Astrocyte (in vitro differentiated cells and primary cell): ENCODE results near the gene DPCD. TPM values are rescaled to one million over a fixed set of nuclear protein-coding genes. Genes with fewer than 3 reads are reported as not detected.

ENCODE experiments used
- DNase-seq: peaks from one replicate; pipeline ENCODE4 v3.0.0-alpha.2; 2010; ENCODE audit warnings: low read depth
- FAIRE-seq: peaks from 2 replicates; lab custom pipeline; 2011; peaks lifted over from hg19 to GRCh38; lab: Jason Lieb, UNC
- H2AFZ ChIP-seq: 2 replicates; pipeline ENCODE4 v1.6.0; 2012; ENCODE audit warnings: low read depth, low read length, inconsistent platforms
- H3K27ac ChIP-seq: 2 replicates; pipeline ENCODE4 v1.5.1; 2011; ENCODE audit warnings: low read depth, low read length, inconsistent platforms
- H3K27me3 ChIP-seq: 2 replicates; pipeline ENCODE4 v1.6.0; 2011; ENCODE audit warnings: low read length, inconsistent platforms; ENCODE audit not compliant: insufficient read depth
- H3K36me3 ChIP-seq: 2 replicates; pipeline ENCODE4 v1.5.1; 2011; ENCODE audit warnings: low read length, inconsistent platforms; ENCODE audit not compliant: insufficient read depth
- H3K4me1 ChIP-seq: 2 replicates; pipeline ENCODE4 v1.5.1; 2011; ENCODE audit warnings: low read length, inconsistent platforms; ENCODE audit not compliant: insufficient read depth
- H3K4me2 ChIP-seq: 2 replicates; pipeline ENCODE4 v1.6.0; 2012; ENCODE audit warnings: low read length, inconsistent platforms
- H3K4me3 ChIP-seq: 2 replicates; pipeline ENCODE4 v1.5.1; 2011; ENCODE audit warnings: low read depth, mild to moderate bottlenecking, low read length, inconsistent platforms; ENCODE audit not compliant: insufficient read depth
- H3K79me2 ChIP-seq: 2 replicates; pipeline ENCODE4 v1.6.0; 2012; ENCODE audit warnings: mild to moderate bottlenecking, low read length, inconsistent platforms; ENCODE audit not compliant: insufficient read depth
- H3K9ac ChIP-seq: 2 replicates; pipeline ENCODE4 v1.6.0; 2012; ENCODE audit warnings: mild to moderate bottlenecking, low read length, inconsistent platforms
- H3K9me3 ChIP-seq: 2 replicates; pipeline ENCODE4 v1.5.1; 2012; ENCODE audit warnings: low read depth, mild to moderate bottlenecking, low read length, inconsistent platforms; ENCODE audit not compliant: insufficient read depth
- H4K20me1 ChIP-seq: 2 replicates; pipeline ENCODE4 v1.6.0; 2012; ENCODE audit warnings: low read length, inconsistent platforms; ENCODE audit not compliant: insufficient read depth
- H3K27ac Mint-ChIP-seq: one replicate; pipeline ENCODE4 v1.8.0; 2021; ENCODE audit warnings: mild to moderate bottlenecking, mixed read lengths; ENCODE audit not compliant: unreplicated experiment
- H3K27me3 Mint-ChIP-seq: one replicate; pipeline ENCODE4 v1.8.0; 2021; ENCODE audit warnings: low read depth, mixed read lengths; ENCODE audit not compliant: unreplicated experiment
- H3K36me3 Mint-ChIP-seq: one replicate; pipeline ENCODE4 v1.8.0; 2021; ENCODE audit warnings: low read depth, mixed read lengths; ENCODE audit not compliant: unreplicated experiment
- H3K4me1 Mint-ChIP-seq: one replicate; pipeline ENCODE4 v1.8.0; 2021; ENCODE audit warnings: low read depth, mixed read lengths; ENCODE audit not compliant: unreplicated experiment
- H3K4me3 Mint-ChIP-seq: one replicate; pipeline ENCODE4 v1.8.0; 2021; ENCODE audit warnings: mild to moderate bottlenecking, moderate library complexity, mixed read lengths; ENCODE audit not compliant: unreplicated experiment
- H3K9me3 Mint-ChIP-seq: one replicate; pipeline ENCODE4 v1.8.0; 2021; ENCODE audit warnings: mild to moderate bottlenecking, mixed read lengths; ENCODE audit not compliant: unreplicated experiment
- CTCF ChIP-seq: IDR thresholded peaks from 2 replicates; pipeline ENCODE4 v1.5.1; 2011; ENCODE audit warnings: low read depth, mild to moderate bottlenecking, inconsistent platforms, low read length, moderate library complexity; ENCODE audit not compliant: insufficient read depth
- EZH2 ChIP-seq: IDR thresholded peaks from 2 replicates; pipeline ENCODE4 v1.6.1; 2012; ENCODE audit warnings: mild to moderate bottlenecking, low read length, inconsistent platforms; ENCODE audit not compliant: insufficient read depth
- total RNA-seq: library from RNA; stranded (reverse); gene quantifications from 2 replicates; pipeline ENCODE4 v1.2.1, GENCODE V29; 2021

The DPCD gene
- total RNA-seq, 1 donor from 2014 or later: 39.4 TPM

DNA sequence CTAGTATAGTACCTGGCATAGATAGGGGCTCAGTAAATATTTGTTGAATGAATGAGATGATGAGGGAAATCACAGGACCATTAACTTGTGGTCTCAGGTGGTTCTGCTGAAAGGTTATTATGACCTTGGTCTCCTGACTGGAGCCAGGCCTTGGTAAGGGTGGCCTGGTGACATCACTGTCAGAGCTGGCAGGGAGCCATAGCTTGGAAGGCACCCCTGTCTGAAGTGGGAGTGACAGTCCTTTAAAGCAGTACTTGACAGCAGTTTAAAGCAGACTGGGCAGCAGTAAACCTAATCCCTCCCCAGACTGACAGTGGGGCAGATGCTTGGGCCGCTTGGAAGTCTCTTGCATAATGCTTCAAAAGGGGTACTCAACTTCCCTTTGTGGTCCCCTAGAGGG is 13.4 kb downstream of the DPCD start:
- H3K27ac Mint-ChIP-seq: no peak overlapping the region
- H3K4me3 Mint-ChIP-seq: no peak overlapping the region
- no peak for DNase-seq
- H3K4me1 Mint-ChIP-seq: no peaks in the 10 kb centered on the region
- Histone ChIP-seq H3K4me1 (no peaks in the 10 kb centered on the region), H3K79me2 (no peaks in the 10 kb centered on the region), H3K27ac (no peak overlapping the region), H3K4me2 (no peak overlapping the region), H3K4me3 (no peak overlapping the region), H3K9ac (no peak overlapping the region), H3K9me3 (no peaks in the 10 kb centered on the region), H2AFZ (no peak overlapping the region), H3K27me3 (no peaks in the 10 kb centered on the region), H4K20me1 (peaks cover 3% of the 10 kb centered on the region), H3K36me3 (no peaks in the 10 kb centered on the region)
- H3K27me3 Mint-ChIP-seq: no peaks in the 10 kb centered on the region
- H3K36me3 Mint-ChIP-seq: peaks cover 9% of the 10 kb centered on the region
- H3K9me3 Mint-ChIP-seq: no peaks in the 10 kb centered on the region
- TF ChIP-seq CTCF (no peak), EZH2 (no peak)
- FAIRE-seq: no peak

- Histone ChIP-seq H2AFZ (no peak overlapping the region), H3K4me1 (no peaks in the 10 kb centered on the region), H4K20me1 (peaks cover 4% of the 10 kb centered on the region), H3K27me3 (no peaks in the 10 kb centered on the region), H3K4me2 (no peak overlapping the region), H3K4me3 (no peak overlapping the region), H3K9ac (no peak overlapping the region), H3K36me3 (peaks cover 3% of the 10 kb centered on the region), H3K27ac (no peak overlapping the region), H3K79me2 (no peaks in the 10 kb centered on the region), H3K9me3 (no peaks in the 10 kb centered on the region)
- H3K4me3 Mint-ChIP-seq: no peak overlapping the region
- no peaks in the 10 kb centered on the region for H3K9me3 Mint-ChIP-seq
- no peak for FAIRE-seq
- no peak overlapping the region for H3K27ac Mint-ChIP-seq
- peaks cover 5% of the 10 kb centered on the region for H3K4me1 Mint-ChIP-seq
- peak; percentile 23 for DNase-seq
- TF ChIP-seq EZH2 (no peak), CTCF (peak; percentile 88)
- no peaks in the 10 kb centered on the region for H3K27me3 Mint-ChIP-seq
- peaks cover 14% of the 10 kb centered on the region for H3K36me3 Mint-ChIP-seq
Observed at GRCh38 chr10:101602761-101603398, 14.8 kb downstream of the DPCD start.

DNA sequence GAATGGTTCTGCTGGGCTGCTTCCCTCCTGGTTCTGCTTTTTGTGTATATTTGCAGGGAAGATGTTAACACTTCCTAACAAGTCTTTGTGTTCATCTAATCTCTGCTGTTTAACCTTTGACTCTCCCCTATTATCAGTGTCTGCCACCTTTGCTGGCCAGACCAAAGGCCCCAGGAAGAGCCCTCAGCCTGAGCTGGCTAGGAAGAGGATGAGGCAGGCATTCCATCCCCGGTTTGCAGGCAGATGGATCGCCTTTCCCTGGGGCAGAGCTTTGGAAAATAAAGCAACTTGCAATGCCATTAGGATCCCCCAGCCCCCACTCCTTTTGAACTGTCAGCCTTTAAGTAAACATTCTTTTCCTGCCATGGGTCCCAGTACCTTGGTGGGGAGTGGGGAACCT is 19.0 kb downstream of the DPCD start:
- no peaks in the 10 kb centered on the region for H3K9me3 Mint-ChIP-seq
- H3K27ac ChIP-seq: no peak overlapping the region
- no peak overlapping the region for H3K27ac Mint-ChIP-seq
- no peaks in the 10 kb centered on the region for H3K9me3 ChIP-seq
- H3K4me3 Mint-ChIP-seq: no peak overlapping the region
- peaks cover 6% of the 10 kb centered on the region for H3K4me1 ChIP-seq
- FAIRE-seq (no peak), DNase-seq (no peak)
- TF ChIP-seq CTCF (no peak), EZH2 (no peak)
- no peaks in the 10 kb centered on the region for H3K79me2 ChIP-seq
- H3K27me3 Mint-ChIP-seq: no peaks in the 10 kb centered on the region
- H2AFZ ChIP-seq: no peak overlapping the region
- H4K20me1 ChIP-seq: peaks cover 11% of the 10 kb centered on the region
- peaks cover 30% of the 10 kb centered on the region for H3K36me3 Mint-ChIP-seq
- H3K4me3 ChIP-seq: no peak overlapping the region
- no peak overlapping the region for H3K4me2 ChIP-seq
- no peak overlapping the region for H3K9ac ChIP-seq
- H3K4me1 Mint-ChIP-seq: peaks cover 20% of the 10 kb centered on the region
- no peaks in the 10 kb centered on the region for H3K27me3 ChIP-seq
- H3K36me3 ChIP-seq: peaks cover 12% of the 10 kb centered on the region
